CD4-positive, alpha-beta T cell treated with Interleukin-2 at 100 ng/mL for 4 hours (primary cell): ENCODE measurements around the gene TMEM41B.
"Not testable (repeated sequence)": the region's sequence is repeated elsewhere in the genome, so short reads cannot be mapped to it uniquely, and the experiment has no call there.

Experiments
- DNase-seq: peaks from one replicate; pipeline ENCODE4 v3.0.0-alpha.2; 2020; ENCODE audit warnings: low spot score

Gene TMEM41B

GRCh38 chr11:9259981-9260837, 54.2 kb downstream of the TMEM41B start:
- DNase-seq, result no peak

GRCh38 chr11:9258279-9258678, 56.1 kb downstream of the TMEM41B start:
- not testable (repeated sequence) for DNase-seq

DNA sequence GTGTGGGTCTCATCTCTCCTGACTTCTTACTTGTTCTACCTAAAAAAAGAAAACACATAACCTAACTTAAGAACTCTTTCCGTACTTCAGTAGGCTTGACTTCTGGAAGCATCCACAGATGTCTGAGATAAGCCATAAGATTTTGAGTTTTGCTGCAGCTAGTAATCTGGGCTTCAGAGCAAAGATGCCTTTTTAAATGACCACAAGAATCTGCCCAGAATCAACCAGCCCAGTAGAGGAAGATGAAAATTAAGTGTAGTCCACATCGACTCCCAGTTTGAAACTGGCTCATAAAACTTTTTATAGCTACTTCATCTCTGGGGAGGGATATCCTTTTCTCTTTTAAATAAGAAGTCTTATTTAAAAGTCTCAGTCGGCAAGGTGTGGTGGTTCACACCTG, 60.0 kb downstream of the TMEM41B start:
- DNase-seq, result no peak

DNA sequence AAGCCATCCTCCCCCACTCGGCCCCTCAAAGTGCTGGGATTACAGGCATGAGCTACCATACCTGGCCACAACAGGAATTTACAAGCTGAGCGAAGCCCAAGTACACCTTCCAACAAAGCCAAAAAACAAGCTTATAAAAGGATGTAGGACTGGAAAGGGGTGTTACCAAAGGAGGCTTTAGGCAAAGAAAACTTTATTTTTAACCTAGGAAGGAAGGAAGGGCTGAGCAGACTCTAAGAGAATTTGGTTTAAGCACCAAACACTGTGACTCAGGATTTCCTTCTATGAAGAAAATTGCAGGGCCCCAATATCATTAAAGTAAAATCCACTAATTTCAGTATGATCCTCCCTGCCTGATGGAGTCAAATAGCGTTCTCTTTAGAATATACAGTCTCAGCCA, 61.3 kb downstream of the TMEM41B start:
- DNase-seq, result no peak

DNA sequence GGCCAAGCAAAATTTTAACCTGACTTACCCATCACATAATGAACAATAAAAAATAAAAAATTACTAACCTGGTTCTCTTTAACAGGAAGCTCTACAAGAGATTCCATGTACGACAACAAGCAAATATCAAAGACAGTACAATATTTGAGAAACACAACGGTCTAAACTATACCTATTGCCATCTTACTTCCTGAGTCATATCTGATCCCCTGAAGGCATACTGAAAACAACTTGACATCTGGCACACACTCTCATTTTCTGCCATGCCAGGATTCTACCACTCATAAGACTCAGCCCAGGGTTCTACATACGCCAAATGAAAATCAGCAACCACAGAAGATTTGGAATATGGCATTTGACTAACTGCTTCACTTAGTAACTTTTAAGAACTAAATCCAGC, 63.1 kb downstream of the TMEM41B start:
- no peak for DNase-seq

GRCh38 chr11:9250139-9250582, 64.2 kb downstream of the TMEM41B start:
- peak; percentile 60 for DNase-seq

- no peak for DNase-seq
Measured at GRCh38 chr11:9249252-9249651, 65.1 kb downstream of the TMEM41B start.

- DNase-seq, result no peak
Measured at GRCh38 chr11:9247863-9248262, 66.5 kb downstream of the TMEM41B start.

DNA sequence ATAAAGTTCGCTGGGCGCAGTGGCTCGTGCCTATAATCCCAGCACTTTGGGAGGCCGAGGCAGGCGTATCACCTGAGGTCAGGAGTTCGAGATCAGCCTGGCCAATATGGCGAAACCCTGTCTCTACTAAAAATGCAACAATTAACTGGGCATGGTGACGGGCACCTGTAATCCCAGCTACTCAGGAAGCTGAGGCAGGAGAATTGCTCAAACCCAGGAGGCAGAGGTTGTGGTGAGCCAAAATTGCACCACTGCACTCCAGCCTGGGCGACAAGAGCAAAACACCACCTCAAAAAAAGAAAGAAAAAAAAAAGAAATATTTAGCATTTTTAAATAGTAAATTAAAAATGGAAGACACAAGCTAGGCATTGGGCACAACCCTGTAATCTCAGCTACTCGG, 78.2 kb downstream of the TMEM41B start:
- DNase-seq, result not testable (repeated sequence)

GRCh38 chr11:9232482-9232881, 81.9 kb downstream of the TMEM41B start:
- DNase-seq, result no peak

DNA sequence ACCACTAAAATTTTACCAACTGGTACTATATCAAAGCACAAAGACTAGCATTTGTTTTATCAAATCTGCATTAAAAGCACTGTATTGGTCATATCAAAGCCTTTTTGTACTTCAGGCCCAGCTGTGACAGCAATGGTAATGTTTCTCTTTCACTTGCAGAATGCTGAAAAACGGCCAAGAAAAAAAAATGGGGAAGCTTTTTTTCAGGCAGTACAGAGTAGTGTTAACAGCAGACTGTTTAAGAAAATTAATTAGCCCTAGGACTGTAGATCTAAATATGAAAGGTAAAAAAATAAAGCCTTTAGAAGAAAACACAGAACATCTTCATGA, 82.6 kb downstream of the TMEM41B start:
- no peak for DNase-seq
